ENCODE measurements around the gene BNC2.

BNC2 gene

GRCh38 chr9:16708656-16709435, 161.6 kb downstream of the BNC2 start:
- no peak for FAIRE-seq

- FAIRE-seq = no peak
These were observed 165.3 kb downstream of the BNC2 start for GRCh38 chr9:16705111-16705604.

GRCh38 chr9:16704116-16705110, 166.1 kb downstream of the BNC2 start:
- no peak for FAIRE-seq

GRCh38 chr9:16701347-16701746, 169.1 kb downstream of the BNC2 start:
- no peak for FAIRE-seq

- FAIRE-seq = no peak
These were observed 176.9 kb downstream of the BNC2 start for GRCh38 chr9:16693616-16694015.

- no peak for FAIRE-seq
These were observed 179.8 kb downstream of the BNC2 start for GRCh38 chr9:16690628-16691027.

- FAIRE-seq = no peak
These were observed 180.3 kb downstream of the BNC2 start for GRCh38 chr9:16690205-16690604.

- no peak for FAIRE-seq
These were observed 181.0 kb downstream of the BNC2 start for GRCh38 chr9:16689351-16689938.

- no peak for FAIRE-seq
These were observed 181.7 kb downstream of the BNC2 start for GRCh38 chr9:16688814-16689213.

- no peak for FAIRE-seq
These were observed 182.6 kb downstream of the BNC2 start for GRCh38 chr9:16687678-16688369.

GRCh38 chr9:16683326-16683725, 187.1 kb downstream of the BNC2 start:
- no peak for FAIRE-seq

- no peak for FAIRE-seq
These were observed 188.2 kb downstream of the BNC2 start for GRCh38 chr9:16682273-16682672.

GRCh38 chr9:16681652-16681987, 188.8 kb downstream of the BNC2 start:
- no peak for FAIRE-seq

- FAIRE-seq = no peak
These were observed 189.4 kb downstream of the BNC2 start for GRCh38 chr9:16680975-16681651.

- no peak for FAIRE-seq
These were observed 189.9 kb downstream of the BNC2 start for GRCh38 chr9:16680541-16680940.

GRCh38 chr9:16679327-16679821, 191.1 kb downstream of the BNC2 start:
- no peak for FAIRE-seq

GRCh38 chr9:16676519-16676918, 194.0 kb downstream of the BNC2 start:
- FAIRE-seq = no peak

- FAIRE-seq = no peak
These were observed 195.3 kb downstream of the BNC2 start for GRCh38 chr9:16675131-16675530.

- no peak for FAIRE-seq
These were observed 197.3 kb downstream of the BNC2 start for GRCh38 chr9:16673171-16673570.

- FAIRE-seq = no peak
These were observed 198.0 kb downstream of the BNC2 start for GRCh38 chr9:16672501-16672900.

GRCh38 chr9:16671591-16672137, 198.8 kb downstream of the BNC2 start:
- FAIRE-seq = no peak

- no peak for FAIRE-seq
These were observed 199.7 kb downstream of the BNC2 start for GRCh38 chr9:16670791-16671190.

Measured in A204.1 (cell line).